Keratinocyte (primary cell): Measurements from ENCODE around the gene ADAM33. TPM values are rescaled to one million over a fixed set of nuclear protein-coding genes. Genes with fewer than 3 reads are reported as not detected.

Experiments used
- DNase-seq: peaks from one replicate; pipeline ENCODE4 v3.0.0-alpha.2; 2011; ENCODE audit warnings: low read depth, missing footprints, low spot score
- FAIRE-seq: peaks from 2 replicates; lab custom pipeline; 2011; peaks lifted over from hg19 to GRCh38; lab: Jason Lieb, UNC
- H2AFZ ChIP-seq: 2 replicates; pipeline ENCODE4 v1.6.0; 2012; ENCODE audit warnings: low read length, control low read depth, inconsistent platforms; ENCODE audit not compliant: control insufficient read depth
- H3K27ac ChIP-seq: 2 replicates; pipeline ENCODE4 v1.5.1; 2011; ENCODE audit warnings: low read length; ENCODE audit not compliant: control insufficient read depth, insufficient read depth
- H3K27me3 ChIP-seq: 3 replicates; pipeline ENCODE4 v1.6.0; 2011; ENCODE audit warnings: low read length; ENCODE audit not compliant: control insufficient read depth, insufficient read depth; ENCODE audit errors: extremely low read depth
- H3K36me3 ChIP-seq, 2 experiments: 2 replicates in 1 of 2; 3 replicates in 1 of 2; pipeline ENCODE4 v1.5.1; 2011; ENCODE audit warnings: low read length in 2 of 2, mild to moderate bottlenecking in 1 of 2; ENCODE audit not compliant: control insufficient read depth in 2 of 2, insufficient read depth in 2 of 2; ENCODE audit errors: extremely low read depth in 1 of 2
- H3K4me1 ChIP-seq: 3 replicates; pipeline ENCODE4 v1.5.1; 2011; ENCODE audit warnings: low read length; ENCODE audit not compliant: control insufficient read depth, insufficient read depth; ENCODE audit errors: extremely low read depth
- H3K4me2 ChIP-seq: 3 replicates; pipeline ENCODE4 v1.6.0; 2011; ENCODE audit warnings: low read depth, low read length; ENCODE audit not compliant: control insufficient read depth, insufficient read depth; ENCODE audit errors: extremely low read depth
- H3K4me3 ChIP-seq, 3 experiments: fragments of 200-600 bp in 1 of 3; sonication (generic) in 1 of 3; 2 replicates in 2 of 3; 3 replicates in 1 of 3; pipeline ENCODE4 v1.5.1; 2011 to 2016; ENCODE audit warnings: low read length in 3 of 3, mild to moderate bottlenecking in 3 of 3, control low read depth in 2 of 3, inconsistent platforms in 1 of 3, low read depth in 1 of 3, mixed read lengths in 1 of 3, mixed run types in 1 of 3, moderate library complexity in 1 of 3; ENCODE audit not compliant: control insufficient read depth in 2 of 3, insufficient read depth in 2 of 3; ENCODE audit errors: extremely low read depth in 1 of 3
- H3K79me2 ChIP-seq: 2 replicates; pipeline ENCODE4 v1.6.0; 2012; ENCODE audit warnings: low read length; ENCODE audit not compliant: control insufficient read depth, insufficient read depth
- H3K9ac ChIP-seq: 3 replicates; pipeline ENCODE4 v1.6.0; 2011; ENCODE audit warnings: low read length; ENCODE audit not compliant: control insufficient read depth, insufficient read depth; ENCODE audit errors: extremely low read depth
- H3K9me1 ChIP-seq: 3 replicates; pipeline ENCODE4 v1.6.0; 2011; ENCODE audit warnings: low read length; ENCODE audit not compliant: control insufficient read depth, insufficient read depth; ENCODE audit errors: extremely low read depth
- H3K9me3 ChIP-seq: 2 replicates; pipeline ENCODE4 v1.5.1; 2012; ENCODE audit warnings: low read depth, low read length; ENCODE audit not compliant: control insufficient read depth
- H4K20me1 ChIP-seq: 3 replicates; pipeline ENCODE4 v1.6.0; 2011; ENCODE audit warnings: low read length; ENCODE audit not compliant: control insufficient read depth, insufficient read depth; ENCODE audit errors: extremely low read depth
- EZH2 ChIP-seq: IDR thresholded peaks from one replicate; pipeline ENCODE4 v1.6.1; 2012; ENCODE audit warnings: inconsistent platforms, mild to moderate bottlenecking, low read length, moderate library complexity
- dilution Hi-C: fragments of 300-500 bp; cut with MboI; formaldehyde crosslinking; loops from one replicate; pipeline ENCODE4 v1.7.0; 2020; ENCODE audit warnings: low sequenced_read_pairs; ENCODE audit not compliant: extremely low pct_ligation_motif_present
- polyA plus RNA-seq, 5 experiments: library from polyadenylated mRNA; depleted of rRNA in 3 of 5; stranded (reverse) in 3 of 5; stranded (forward) in 1 of 5; unstranded in 1 of 5; fragments of >200 nt; gene quantifications; 1 replicate in 1 of 5; 2 replicates in 3 of 5; 3 replicates in 1 of 5; pipeline versions ENCODE4 v1.2.1 to v1.2.3, GENCODE V29; 2011 to 2012; ENCODE audit warnings: missing spikeins in 2 of 5, low read depth in 1 of 5, low replicate concordance in 1 of 5
- TF ChIP-seq, protein P1 (sequence below), 3 experiments: IDR thresholded peaks in 1 of 3; conservative IDR thresholded peaks in 1 of 3; optimal IDR thresholded peaks in 1 of 3; 2 replicates in 2 of 3; 3 replicates in 1 of 3; pipeline versions ENCODE3 to v1.5.1; 2011; ENCODE audit warnings: low read length in 3 of 3, mild to moderate bottlenecking in 3 of 3, moderate library complexity in 2 of 3, control low read depth in 1 of 3, inconsistent platforms in 1 of 3; ENCODE audit not compliant: insufficient read depth in 2 of 3; ENCODE audit errors: extremely low read depth in 1 of 3

ADAM33 gene
- polyA plus RNA-seq, 1 donor (not counting 4 experiments of a cell fraction or from before 2014, with no cell fraction given), result not detected

DNA sequence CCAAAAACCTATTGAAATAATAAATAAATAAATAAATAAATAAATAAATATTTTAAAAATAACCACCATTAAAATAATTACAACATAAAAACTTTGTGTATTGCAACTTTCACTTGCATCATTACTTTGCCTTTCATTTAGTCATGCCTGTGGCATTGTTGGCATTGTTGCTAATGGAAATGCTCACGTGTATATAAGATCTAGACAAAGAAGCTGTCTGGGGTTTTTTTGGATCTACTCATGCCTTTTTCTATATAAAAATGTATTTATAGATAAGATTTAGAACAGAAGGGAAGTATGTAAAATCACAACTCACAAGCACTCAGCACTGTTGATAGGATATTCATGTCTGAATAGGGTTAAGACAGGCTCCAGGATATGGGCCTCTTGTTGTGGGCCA lies 46.5 kb downstream of the ADAM33 start:
- Histone ChIP-seq H3K27me3 (no peaks in the 10 kb centered on the region), H3K4me2 (no peak overlapping the region), H3K79me2 (no peaks in the 10 kb centered on the region), H3K36me3 (peaks cover 2 to 4% of the 10 kb centered on the region in 2 experiments), H3K9me1 (no peaks in the 10 kb centered on the region), H3K27ac (no peak overlapping the region), H3K9me3 (no peaks in the 10 kb centered on the region), H3K4me1 (no peaks in the 10 kb centered on the region), H3K9ac (no peak overlapping the region), H3K4me3 (no peak overlapping the region), H2AFZ (no peak overlapping the region), H4K20me1 (no peaks in the 10 kb centered on the region)
- TF ChIP-seq, protein P1, sequence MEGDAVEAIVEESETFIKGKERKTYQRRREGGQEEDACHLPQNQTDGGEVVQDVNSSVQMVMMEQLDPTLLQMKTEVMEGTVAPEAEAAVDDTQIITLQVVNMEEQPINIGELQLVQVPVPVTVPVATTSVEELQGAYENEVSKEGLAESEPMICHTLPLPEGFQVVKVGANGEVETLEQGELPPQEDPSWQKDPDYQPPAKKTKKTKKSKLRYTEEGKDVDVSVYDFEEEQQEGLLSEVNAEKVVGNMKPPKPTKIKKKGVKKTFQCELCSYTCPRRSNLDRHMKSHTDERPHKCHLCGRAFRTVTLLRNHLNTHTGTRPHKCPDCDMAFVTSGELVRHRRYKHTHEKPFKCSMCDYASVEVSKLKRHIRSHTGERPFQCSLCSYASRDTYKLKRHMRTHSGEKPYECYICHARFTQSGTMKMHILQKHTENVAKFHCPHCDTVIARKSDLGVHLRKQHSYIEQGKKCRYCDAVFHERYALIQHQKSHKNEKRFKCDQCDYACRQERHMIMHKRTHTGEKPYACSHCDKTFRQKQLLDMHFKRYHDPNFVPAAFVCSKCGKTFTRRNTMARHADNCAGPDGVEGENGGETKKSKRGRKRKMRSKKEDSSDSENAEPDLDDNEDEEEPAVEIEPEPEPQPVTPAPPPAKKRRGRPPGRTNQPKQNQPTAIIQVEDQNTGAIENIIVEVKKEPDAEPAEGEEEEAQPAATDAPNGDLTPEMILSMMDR (optimal IDR thresholded peaks at IDR 0.05 in 1 of 3, IDR thresholded peaks at IDR 0.05 in 1 of 3, conservative IDR thresholded peaks at IDR 0.05 in 1 of 3; ENCODE audit: extremely low read depth in 1 of 3, insufficient read depth in 2 of 3, low read length in 3 of 3), result no peak
- no peak for TF ChIP-seq EZH2
- FAIRE-seq (no peak), DNase-seq (no peak)
- dilution Hi-C loops, result no loop called here

DNA sequence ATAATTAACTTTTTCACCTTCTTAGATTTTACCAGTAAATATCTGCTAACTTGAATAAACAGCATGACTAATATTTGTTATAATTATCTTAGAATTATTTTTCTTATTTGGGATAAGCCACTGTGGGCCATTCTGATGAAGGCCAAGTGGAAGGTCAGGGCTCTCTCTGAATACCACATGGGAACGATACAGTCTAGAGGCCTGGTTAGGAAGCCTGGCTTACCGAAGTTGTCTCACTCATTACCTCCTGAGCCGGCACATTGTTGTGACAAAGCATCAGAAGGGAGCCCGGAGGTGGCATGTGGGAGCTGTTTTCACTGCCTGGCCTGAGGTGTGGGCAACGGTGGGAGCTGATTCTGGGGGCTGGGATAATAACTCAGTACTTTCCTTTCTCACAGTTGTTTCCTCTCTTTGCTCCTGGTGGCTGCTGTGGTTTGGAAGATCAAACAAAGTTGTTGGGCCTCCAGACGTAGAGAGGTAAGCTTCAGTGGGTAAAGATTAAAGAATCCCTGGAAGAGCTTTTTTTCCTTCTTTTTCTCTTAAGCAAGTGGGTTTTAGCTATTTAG lies 47.8 kb downstream of the ADAM33 start:
- no peaks in the 10 kb centered on the region for H3K9me3 ChIP-seq
- dilution Hi-C loops, result no loop called here
- H3K27ac ChIP-seq, result no peak overlapping the region
- H3K36me3 ChIP-seq, result peaks cover 4% of the 10 kb centered on the region in 2 experiments
- H2AFZ ChIP-seq, result no peak overlapping the region
- TF ChIP-seq, protein P1 (optimal IDR thresholded peaks at IDR 0.05 in 1 of 3, IDR thresholded peaks at IDR 0.05 in 1 of 3, conservative IDR thresholded peaks at IDR 0.05 in 1 of 3; ENCODE audit: extremely low read depth in 1 of 3, insufficient read depth in 2 of 3, low read length in 3 of 3), result no peak
- no peak for TF ChIP-seq EZH2
- DNase-seq (no peak), FAIRE-seq (no peak)
- no peaks in the 10 kb centered on the region for H4K20me1 ChIP-seq
- no peak overlapping the region for H3K9ac ChIP-seq
- H3K4me2 ChIP-seq, result no peak overlapping the region
- H3K9me1 ChIP-seq, result peaks cover 4% of the 10 kb centered on the region
- no peak overlapping the region for H3K4me3 ChIP-seq
- no peaks in the 10 kb centered on the region for H3K79me2 ChIP-seq
- no peaks in the 10 kb centered on the region for H3K4me1 ChIP-seq
- H3K27me3 ChIP-seq, result no peaks in the 10 kb centered on the region
